Stimulated activated effector memory CD8-positive, alpha-beta T cell treated with anti-CD3 and anti-CD28 coated beads, Interleukin-12 subunit alpha, Interleukin-12 subunit beta, amount 100 ng/mL, for 72 hours (primary cell): ENCODE measurements around the gene CDK14.

Experiments
- ATAC-seq: fragments of 150-1000 bp; cut with Tn5 transposase; 2 replicates; pipeline ENCODE4 v1.10.0; 2021
- DNase-seq, 2 donors: peaks; one replicate each; pipeline ENCODE4 v3.0.0; 2021 to 2022; ENCODE audit warnings: low spot score in 2 of 2
- H3K27ac Mint-ChIP-seq: one replicate; pipeline ENCODE4 v1.8.0; 2022; ENCODE audit warnings: mild to moderate bottlenecking, mixed read lengths
- H3K36me3 Mint-ChIP-seq: one replicate; pipeline ENCODE4 v1.8.0; 2022; ENCODE audit warnings: mild to moderate bottlenecking, mixed read lengths
- H3K4me1 Mint-ChIP-seq: one replicate; pipeline ENCODE4 v1.8.0; 2022; ENCODE audit warnings: mixed read lengths
- H3K4me3 Mint-ChIP-seq: one replicate; pipeline ENCODE4 v1.8.0; 2022; ENCODE audit warnings: mild to moderate bottlenecking, mixed read lengths
- H3K9me3 Mint-ChIP-seq: one replicate; pipeline ENCODE4 v1.8.0; 2022; ENCODE audit warnings: mixed read lengths

CDK14 gene

DNA sequence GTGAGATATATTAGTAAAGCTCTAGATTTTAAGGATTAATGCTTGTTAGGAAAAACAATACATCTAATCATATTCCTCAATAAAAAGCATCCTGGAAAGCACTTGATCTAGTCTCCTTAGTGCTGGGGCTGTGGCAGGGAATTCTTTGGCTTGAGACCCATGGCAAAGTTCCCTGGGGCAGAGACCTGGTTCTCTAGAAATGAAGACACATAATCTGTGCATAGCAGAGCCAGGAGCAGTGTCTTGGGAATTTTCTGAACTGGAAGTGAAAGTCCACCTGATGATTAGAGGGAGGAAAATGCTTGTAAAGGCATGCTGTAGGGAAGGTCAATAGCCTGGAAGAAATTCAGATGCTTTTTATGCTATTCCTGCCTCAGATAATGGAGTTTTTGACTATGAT, 247.4 kb downstream of the CDK14 start:
- ATAC-seq, result no peak
- Mint-ChIP-seq H3K27ac (no peak overlapping the region), H3K4me1 (no peaks in the 10 kb centered on the region), H3K4me3 (no peak overlapping the region), H3K36me3 (no peaks in the 10 kb centered on the region), H3K9me3 (peaks cover 8% of the 10 kb centered on the region)
- no peak for DNase-seq

DNA sequence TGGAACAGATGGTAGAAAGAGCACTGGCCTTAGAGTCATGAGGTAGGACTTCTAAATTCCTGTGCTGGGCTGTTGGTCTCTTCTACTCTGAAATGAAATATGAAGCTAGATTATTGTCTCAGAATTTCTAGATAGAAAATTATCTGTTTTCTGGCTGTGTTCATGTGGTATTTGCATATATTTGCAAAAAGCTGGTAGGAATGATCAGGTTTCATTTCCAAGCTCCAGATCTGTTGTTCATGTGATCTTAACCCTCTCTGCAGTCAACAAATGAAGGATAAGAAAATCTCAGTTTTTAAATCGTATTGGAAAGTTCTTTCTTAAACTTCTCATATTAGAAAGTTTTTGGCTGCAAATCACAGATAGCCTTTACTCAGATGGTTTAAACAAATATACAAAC, 248.3 kb downstream of the CDK14 start:
- H3K9me3 Mint-ChIP-seq, result peaks cover 5% of the 10 kb centered on the region

DNA sequence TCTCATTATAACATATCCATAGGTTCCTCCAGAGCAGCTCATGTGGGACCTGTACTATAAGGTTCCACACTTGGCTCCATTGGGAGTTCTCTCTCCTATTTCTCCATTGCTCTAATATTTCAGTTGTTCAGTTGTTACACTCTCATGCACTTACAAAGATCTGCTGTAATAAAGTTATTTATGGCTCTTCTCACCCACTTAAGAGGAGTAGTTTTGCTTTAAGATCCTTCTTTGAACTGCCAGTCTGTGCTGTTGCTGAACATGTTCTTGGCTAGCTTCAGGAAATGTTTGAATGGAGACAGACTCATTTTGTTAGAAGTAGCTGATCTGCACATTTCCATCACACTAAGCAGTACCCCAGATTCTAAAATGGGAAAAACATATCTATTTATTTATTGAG, 250.1 kb downstream of the CDK14 start:
- DNase-seq, result no peak
- Mint-ChIP-seq H3K27ac (no peak overlapping the region), H3K4me3 (no peak overlapping the region), H3K36me3 (no peaks in the 10 kb centered on the region), H3K4me1 (no peaks in the 10 kb centered on the region), H3K9me3 (peaks cover 7% of the 10 kb centered on the region)
- no peak for ATAC-seq

More for the DNA sequence above, 248.3 kb downstream of the CDK14 start:
- Mint-ChIP-seq H3K36me3 (no peaks in the 10 kb centered on the region), H3K4me1 (no peaks in the 10 kb centered on the region), H3K4me3 (no peak overlapping the region), H3K27ac (no peak overlapping the region)
- DNase-seq (no peak), ATAC-seq (no peak)

DNA sequence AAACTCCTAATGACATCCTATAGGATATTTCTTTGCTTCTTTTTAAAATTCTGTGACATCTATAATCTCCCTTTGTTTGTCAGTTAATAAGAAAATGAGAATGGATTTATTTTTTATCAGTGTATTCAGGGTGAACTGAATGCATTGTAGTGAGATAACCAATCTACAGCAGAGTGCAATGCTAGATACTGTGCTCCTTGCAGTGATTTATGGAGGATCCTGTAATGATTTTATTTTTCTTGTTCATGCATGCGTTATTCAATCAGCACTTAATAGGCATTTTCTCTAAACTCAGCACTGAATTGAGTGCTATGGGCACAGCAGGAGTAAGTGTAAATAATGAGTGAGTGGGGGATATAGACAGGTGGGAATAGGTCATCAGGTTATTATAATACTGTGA, 253.9 kb downstream of the CDK14 start:
- Mint-ChIP-seq H3K9me3 (peaks cover 8% of the 10 kb centered on the region), H3K27ac (no peak overlapping the region), H3K36me3 (no peaks in the 10 kb centered on the region), H3K4me1 (no peaks in the 10 kb centered on the region), H3K4me3 (no peak overlapping the region)
- DNase-seq (no peak), ATAC-seq (no peak)

- H3K27ac Mint-ChIP-seq, result no peak overlapping the region
- peaks cover 8% of the 10 kb centered on the region for H3K9me3 Mint-ChIP-seq
- H3K36me3 Mint-ChIP-seq, result no peaks in the 10 kb centered on the region
- ATAC-seq (no peak), DNase-seq (no peak)
- no peaks in the 10 kb centered on the region for H3K4me1 Mint-ChIP-seq
- H3K4me3 Mint-ChIP-seq, result no peak overlapping the region
Measured at GRCh38 chr7:90850471-90850870, 254.3 kb downstream of the CDK14 start.

DNA sequence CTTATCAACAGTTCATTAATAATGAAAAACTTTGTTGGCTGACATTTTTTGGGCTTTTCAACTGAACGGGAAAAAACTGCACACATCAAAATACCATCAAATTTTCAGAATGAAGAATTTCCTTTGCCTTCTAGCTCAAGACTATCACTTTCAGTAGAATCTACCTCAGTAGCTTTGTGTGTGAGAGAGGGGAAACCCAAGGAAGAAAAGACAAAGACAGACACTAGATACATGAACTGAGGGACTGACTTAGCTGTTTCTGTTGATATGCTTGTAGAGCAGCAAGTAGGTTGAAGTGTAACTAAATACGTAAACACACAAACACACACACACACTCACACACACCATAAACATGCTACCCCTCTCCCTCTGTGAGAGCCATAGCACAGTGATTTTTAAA, 257.1 kb downstream of the CDK14 start:
- Mint-ChIP-seq H3K36me3 (no peaks in the 10 kb centered on the region), H3K27ac (no peak overlapping the region), H3K9me3 (peaks cover 12% of the 10 kb centered on the region), H3K4me3 (no peak overlapping the region), H3K4me1 (no peaks in the 10 kb centered on the region)
- DNase-seq, result no peak
- no peak for ATAC-seq

DNA sequence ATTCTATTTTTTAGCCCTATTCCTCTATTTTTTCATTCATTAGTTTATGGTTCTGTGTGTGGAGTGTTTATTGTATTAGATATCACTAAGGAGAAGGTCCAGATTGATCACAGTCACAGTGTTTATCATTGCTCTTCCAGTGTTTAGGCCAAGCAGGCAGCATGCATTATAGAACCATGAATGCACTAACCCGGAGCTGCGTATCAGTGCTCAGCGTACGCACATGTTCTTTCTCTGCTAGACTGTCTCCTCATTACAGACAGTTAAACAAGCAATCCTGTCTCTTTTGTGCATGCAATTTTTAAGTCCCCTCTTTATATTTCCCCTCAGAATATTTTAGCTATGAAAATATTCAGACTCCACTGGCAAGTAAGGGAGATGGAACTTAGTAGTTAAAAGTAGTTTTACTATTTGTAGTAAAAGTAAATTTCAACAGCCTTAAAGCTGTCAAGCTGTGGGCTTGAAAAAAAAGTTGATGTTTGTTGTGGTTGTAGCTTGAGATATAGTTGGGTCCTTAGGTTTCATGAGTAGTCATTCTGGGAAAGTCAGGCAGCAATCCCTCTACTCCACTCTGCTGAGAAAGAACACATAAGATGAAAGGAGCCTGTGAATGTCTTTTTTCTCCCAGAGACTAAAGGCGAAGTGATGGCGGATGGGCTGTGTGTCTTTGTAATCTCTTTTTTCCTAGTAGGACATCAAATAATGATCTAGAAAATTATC, 260.4 kb downstream of the CDK14 start:
- ATAC-seq (no peak), DNase-seq (no peak)
- Mint-ChIP-seq H3K4me1 (no peaks in the 10 kb centered on the region), H3K9me3 (peaks cover 16% of the 10 kb centered on the region), H3K27ac (no peak overlapping the region), H3K4me3 (no peak overlapping the region), H3K36me3 (no peaks in the 10 kb centered on the region)

- H3K4me3 Mint-ChIP-seq, result no peak overlapping the region
- no peak overlapping the region for H3K27ac Mint-ChIP-seq
- peaks cover 16% of the 10 kb centered on the region for H3K9me3 Mint-ChIP-seq
- H3K36me3 Mint-ChIP-seq, result no peaks in the 10 kb centered on the region
- H3K4me1 Mint-ChIP-seq, result no peaks in the 10 kb centered on the region
- no peak for ATAC-seq
- DNase-seq, result no peak
Measured at GRCh38 chr7:90857603-90858002, 261.5 kb downstream of the CDK14 start.

DNA sequence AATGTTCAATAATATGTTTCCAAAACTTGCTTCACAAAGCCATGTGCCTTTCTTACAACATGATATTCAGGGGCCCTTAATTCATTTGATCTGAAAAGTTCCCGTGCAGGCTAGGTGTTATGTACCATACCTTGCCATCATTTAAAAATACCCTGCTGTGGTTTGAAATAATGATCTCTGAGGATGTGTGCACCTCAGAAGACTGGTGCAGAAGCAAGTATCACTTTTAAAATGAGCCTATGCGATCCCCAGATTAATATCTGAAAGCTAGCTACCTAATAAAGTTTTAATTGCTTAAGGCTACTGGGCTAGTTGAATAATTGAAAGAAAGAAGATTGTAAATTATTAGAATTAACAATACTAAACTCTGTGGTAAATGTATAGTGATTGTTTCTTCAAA, 262.4 kb downstream of the CDK14 start:
- Mint-ChIP-seq H3K4me3 (no peak overlapping the region), H3K27ac (no peak overlapping the region), H3K9me3 (peaks cover 16% of the 10 kb centered on the region), H3K36me3 (no peaks in the 10 kb centered on the region), H3K4me1 (no peaks in the 10 kb centered on the region)
- ATAC-seq (no peak), DNase-seq (no peak)

- Mint-ChIP-seq H3K4me1 (no peaks in the 10 kb centered on the region), H3K9me3 (peaks cover 16% of the 10 kb centered on the region), H3K4me3 (no peak overlapping the region), H3K36me3 (no peaks in the 10 kb centered on the region), H3K27ac (no peak overlapping the region)
- no peak for DNase-seq
- ATAC-seq, result no peak
Measured at GRCh38 chr7:90859521-90859920, 263.4 kb downstream of the CDK14 start.

DNA sequence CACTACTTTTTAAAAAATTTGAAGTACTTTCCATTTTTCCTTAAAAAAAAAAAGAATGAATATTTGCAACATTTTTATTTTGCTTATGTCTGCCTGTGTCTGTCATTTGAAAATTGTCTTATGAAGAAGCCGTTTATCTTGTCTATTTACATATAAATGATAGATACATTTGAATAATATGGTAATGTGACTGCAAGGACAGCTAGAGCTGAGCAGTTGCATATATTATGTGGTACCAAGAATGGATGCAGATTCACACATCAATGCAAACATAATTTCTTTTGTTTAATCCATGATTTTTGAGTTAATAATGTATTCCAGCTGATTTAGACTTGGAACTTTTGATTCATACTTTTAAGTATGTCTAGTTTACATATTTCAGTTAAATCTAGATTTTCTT, 268.0 kb downstream of the CDK14 start:
- H3K9me3 Mint-ChIP-seq, result peaks cover 11% of the 10 kb centered on the region
- no peaks in the 10 kb centered on the region for H3K36me3 Mint-ChIP-seq
- ATAC-seq (no peak), DNase-seq (no peak)
- H3K4me3 Mint-ChIP-seq, result no peak overlapping the region
- H3K27ac Mint-ChIP-seq, result no peak overlapping the region
- no peaks in the 10 kb centered on the region for H3K4me1 Mint-ChIP-seq

DNA sequence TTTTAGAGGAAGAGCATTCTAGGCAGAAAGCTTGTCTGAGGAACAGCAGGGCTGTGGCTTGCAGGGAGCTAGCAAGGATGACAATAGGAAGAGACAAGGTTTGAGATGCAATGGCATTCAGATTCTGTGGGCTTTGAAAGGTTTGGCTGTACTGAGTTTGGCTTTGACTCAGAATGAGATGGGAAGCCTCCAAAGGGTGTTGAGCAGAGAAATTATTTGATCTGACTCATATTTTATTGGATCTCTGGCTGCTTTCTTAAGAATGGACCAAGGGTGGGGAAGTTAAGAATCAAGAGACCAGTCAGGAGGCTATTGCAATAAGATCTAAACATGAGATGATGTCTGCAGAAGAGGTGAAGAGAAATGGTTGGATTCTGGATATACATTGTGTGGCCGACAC, 273.2 kb downstream of the CDK14 start:
- ATAC-seq (no peak), DNase-seq (no peak)
- no peak overlapping the region for H3K4me3 Mint-ChIP-seq
- peaks cover 13% of the 10 kb centered on the region for H3K9me3 Mint-ChIP-seq
- H3K36me3 Mint-ChIP-seq, result no peaks in the 10 kb centered on the region
- H3K4me1 Mint-ChIP-seq, result no peaks in the 10 kb centered on the region
- no peak overlapping the region for H3K27ac Mint-ChIP-seq

GRCh38 chr7:90876701-90877100, 280.6 kb downstream of the CDK14 start:
- no peak for ATAC-seq

GRCh38 chr7:90877201-90877600, 281.1 kb downstream of the CDK14 start:
- Mint-ChIP-seq H3K9me3 (peaks cover 18% of the 10 kb centered on the region), H3K4me3 (no peak overlapping the region), H3K4me1 (no peaks in the 10 kb centered on the region), H3K27ac (no peak overlapping the region), H3K36me3 (no peaks in the 10 kb centered on the region)
- DNase-seq, result no peak
- no peak for ATAC-seq

More at GRCh38 chr7:90876701-90877100, 280.6 kb downstream of the CDK14 start:
- H3K36me3 Mint-ChIP-seq, result no peaks in the 10 kb centered on the region
- H3K27ac Mint-ChIP-seq, result no peak overlapping the region
- peaks cover 14% of the 10 kb centered on the region for H3K9me3 Mint-ChIP-seq
- DNase-seq, result no peak
- H3K4me3 Mint-ChIP-seq, result no peak overlapping the region
- H3K4me1 Mint-ChIP-seq, result no peaks in the 10 kb centered on the region

GRCh38 chr7:90879924-90880323, 283.8 kb downstream of the CDK14 start:
- no peak for ATAC-seq
- Mint-ChIP-seq H3K9me3 (peaks cover 24% of the 10 kb centered on the region), H3K4me3 (no peak overlapping the region), H3K27ac (no peak overlapping the region), H3K4me1 (no peaks in the 10 kb centered on the region), H3K36me3 (no peaks in the 10 kb centered on the region)
- DNase-seq, result no peak

- Mint-ChIP-seq H3K4me1 (no peaks in the 10 kb centered on the region), H3K4me3 (no peak overlapping the region), H3K36me3 (no peaks in the 10 kb centered on the region), H3K27ac (no peak overlapping the region), H3K9me3 (peaks cover 18% of the 10 kb centered on the region)
- DNase-seq, result no peak
- no peak for ATAC-seq
Measured at GRCh38 chr7:90886416-90886815, 290.3 kb downstream of the CDK14 start.

DNA sequence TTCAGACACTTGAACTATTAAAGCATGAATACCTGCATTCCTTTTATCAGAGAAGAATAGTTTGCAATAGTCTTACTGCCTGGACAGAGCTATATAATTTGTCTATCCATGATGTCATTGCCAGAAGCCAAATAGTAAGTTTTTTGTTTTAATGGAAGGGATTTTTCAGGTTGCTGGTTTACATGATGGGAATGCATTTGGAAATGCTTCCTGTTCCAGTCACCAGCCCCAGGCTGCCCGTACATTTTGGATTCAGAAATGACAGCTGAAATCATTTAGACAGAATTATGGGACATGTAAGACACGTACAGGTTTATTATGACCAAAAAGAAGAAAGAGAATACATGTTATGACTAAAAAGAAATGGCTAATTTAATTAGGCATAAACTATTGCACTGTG, 293.1 kb downstream of the CDK14 start:
- Mint-ChIP-seq H3K9me3 (peaks cover 5% of the 10 kb centered on the region), H3K4me3 (no peak overlapping the region), H3K36me3 (no peaks in the 10 kb centered on the region), H3K27ac (no peak overlapping the region), H3K4me1 (no peaks in the 10 kb centered on the region)
- ATAC-seq (no peak), DNase-seq (no peak)
